ENCODE measurements around the gene CDC42EP5. TPM values are rescaled to one million over a fixed set of nuclear protein-coding genes. Genes with fewer than 3 reads are reported as not detected.
"Not testable (repeated sequence)": the region's sequence is repeated elsewhere in the genome, so short reads cannot be mapped to it uniquely, and the experiment has no call there.

CDC42EP5 gene
- total RNA-seq, 4 donors from 2014 or later: 10.8 to 27.1 (median 20.6) TPM

GRCh38 chr19:54506079-54506478 is 33.0 kb upstream of the CDC42EP5 start:
- Histone ChIP-seq H3K27ac (replicated peaks in 1 of 4) (no peak overlapping the region), H3K9me3 (no peaks in the 10 kb centered on the region), H3K4me1 (no peaks in the 10 kb centered on the region), H3K36me3 (no peaks in the 10 kb centered on the region), H3K27me3 (peaks cover 0 to 53% (median 0%) of the 10 kb centered on the region in 4 donors), H3K4me3 (no peak overlapping the region)
- intact Hi-C loops (cut with DNase I): no loop called here
- 89% methylated on average over 10 of the region's 10 CpGs for WGBS
- DNase-seq (ENCODE audit: extremely low spot score): no peak
- TF ChIP-seq, protein P1, sequence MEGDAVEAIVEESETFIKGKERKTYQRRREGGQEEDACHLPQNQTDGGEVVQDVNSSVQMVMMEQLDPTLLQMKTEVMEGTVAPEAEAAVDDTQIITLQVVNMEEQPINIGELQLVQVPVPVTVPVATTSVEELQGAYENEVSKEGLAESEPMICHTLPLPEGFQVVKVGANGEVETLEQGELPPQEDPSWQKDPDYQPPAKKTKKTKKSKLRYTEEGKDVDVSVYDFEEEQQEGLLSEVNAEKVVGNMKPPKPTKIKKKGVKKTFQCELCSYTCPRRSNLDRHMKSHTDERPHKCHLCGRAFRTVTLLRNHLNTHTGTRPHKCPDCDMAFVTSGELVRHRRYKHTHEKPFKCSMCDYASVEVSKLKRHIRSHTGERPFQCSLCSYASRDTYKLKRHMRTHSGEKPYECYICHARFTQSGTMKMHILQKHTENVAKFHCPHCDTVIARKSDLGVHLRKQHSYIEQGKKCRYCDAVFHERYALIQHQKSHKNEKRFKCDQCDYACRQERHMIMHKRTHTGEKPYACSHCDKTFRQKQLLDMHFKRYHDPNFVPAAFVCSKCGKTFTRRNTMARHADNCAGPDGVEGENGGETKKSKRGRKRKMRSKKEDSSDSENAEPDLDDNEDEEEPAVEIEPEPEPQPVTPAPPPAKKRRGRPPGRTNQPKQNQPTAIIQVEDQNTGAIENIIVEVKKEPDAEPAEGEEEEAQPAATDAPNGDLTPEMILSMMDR (IDR thresholded peaks at IDR 0.05): no peak
- no peak for TF ChIP-seq POLR2AphosphoS5 (IDR thresholded peaks at IDR 0.05)
- TF ChIP-seq POLR2A (IDR thresholded peaks at IDR 0.05; ENCODE audit: low read depth): no peak
- no peak for TF ChIP-seq EP300 (IDR thresholded peaks at IDR 0.05)

- 80% methylated on average over 4 of the region's 4 CpGs for WGBS
- H3K36me3 ChIP-seq; intact Hi-C loops (cut with DNase I); H3K9me3 ChIP-seq; H3K4me1 ChIP-seq; H3K27ac ChIP-seq (replicated peaks in 1 of 4); DNase-seq (ENCODE audit: extremely low spot score); H3K4me3 ChIP-seq: not testable (repeated sequence)
- H3K27me3 ChIP-seq: peaks cover 0 to 53% (median 0%) of the 10 kb centered on the region in 4 donors
Observed at GRCh38 chr19:54505542-54505941, 32.4 kb upstream of the CDC42EP5 start.

GRCh38 chr19:54502518-54503048 is 29.5 kb upstream of the CDC42EP5 start, which contains the start of gene LAIR2:
TSS of gene LAIR2 (plus strand) at chr19:54502831. CDS start at chr19:54502919, 88 bp downstream.
- WGBS: 61% methylated on average over 14 of the region's 14 CpGs
- TF ChIP-seq POLR2A (IDR thresholded peaks at IDR 0.05; ENCODE audit: low read depth): no peak
- TF ChIP-seq POLR2AphosphoS5 (IDR thresholded peaks at IDR 0.05): no peak
- no peak for TF ChIP-seq EP300 (IDR thresholded peaks at IDR 0.05)
- TF ChIP-seq, protein P1 (IDR thresholded peaks at IDR 0.05): no peak
- no peaks in the 10 kb centered on the region for H3K4me1 ChIP-seq
- H3K27ac ChIP-seq (replicated peaks in 1 of 4): no peak within 1 kb of the TSS
- peaks cover 0 to 42% (median 0%) of the 10 kb centered on the region in 4 donors for H3K27me3 ChIP-seq
- no peaks in the 10 kb centered on the region for H3K9me3 ChIP-seq
- no peak within 1 kb of the TSS for H3K4me3 ChIP-seq
- H3K36me3 ChIP-seq: no peaks in the 10 kb centered on the region
- intact Hi-C loops (cut with DNase I): no loop called here
- DNase-seq (ENCODE audit: extremely low spot score): no peak

- WGBS: 70% methylated on average over 8 of the region's 9 CpGs
- H3K4me3 ChIP-seq; intact Hi-C loops (cut with DNase I); DNase-seq (ENCODE audit: extremely low spot score); H3K4me1 ChIP-seq; H3K9me3 ChIP-seq; H3K27ac ChIP-seq (replicated peaks in 1 of 4); H3K36me3 ChIP-seq: not testable (repeated sequence)
- peaks cover 0 to 36% (median 0%) of the 10 kb centered on the region in 4 donors for H3K27me3 ChIP-seq
Observed at GRCh38 chr19:54498451-54498772, 25.3 kb upstream of the CDC42EP5 start.

DNA sequence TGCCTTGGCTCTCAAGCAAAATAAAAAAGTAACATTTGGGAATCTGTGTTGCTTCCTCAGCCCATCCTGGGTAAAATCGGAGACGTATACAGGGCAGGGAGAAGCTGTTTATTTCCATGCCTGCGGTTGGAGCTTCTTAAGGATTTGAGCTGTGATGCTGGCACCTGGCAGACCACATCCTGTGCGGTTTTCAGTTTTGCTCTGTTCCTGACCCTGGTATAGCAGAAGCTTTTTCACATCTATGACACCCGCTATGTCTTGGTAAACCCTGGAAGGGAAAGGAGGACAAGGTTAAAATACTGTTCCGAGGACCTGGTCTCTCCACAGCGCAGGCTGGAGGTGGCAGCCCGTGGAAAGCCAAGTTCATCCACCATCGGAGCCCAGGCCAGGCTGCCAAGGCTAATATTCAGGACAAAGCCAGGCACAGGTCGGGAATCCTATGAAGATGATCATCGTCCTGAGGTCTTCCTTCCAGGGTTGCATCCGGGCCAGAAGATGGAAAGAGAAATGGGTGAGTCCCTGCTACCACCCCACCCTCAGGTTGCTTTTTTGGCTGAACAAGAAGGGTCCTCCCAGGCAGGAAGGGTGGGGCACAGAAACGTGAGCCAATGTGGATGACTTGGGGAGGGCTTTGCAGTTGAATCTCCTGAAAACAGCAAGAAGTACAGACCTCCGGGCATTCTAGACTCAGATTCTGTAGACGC is 24.8 kb upstream of the CDC42EP5 start:
- H3K27ac ChIP-seq (replicated peaks in 1 of 4); H3K4me3 ChIP-seq; intact Hi-C loops (cut with DNase I); H3K4me1 ChIP-seq; DNase-seq (ENCODE audit: extremely low spot score); H3K36me3 ChIP-seq; H3K9me3 ChIP-seq: not testable (repeated sequence)
- WGBS: 81% methylated on average over 4 of the region's 15 CpGs
- H3K27me3 ChIP-seq: peaks cover 0 to 36% (median 0%) of the 10 kb centered on the region in 4 donors

- intact Hi-C loops (cut with DNase I); H3K4me1 ChIP-seq; H3K4me3 ChIP-seq; DNase-seq (ENCODE audit: extremely low spot score); H3K9me3 ChIP-seq; H3K36me3 ChIP-seq; H3K27ac ChIP-seq (replicated peaks in 1 of 4): not testable (repeated sequence)
- peaks cover 0 to 48% (median 0%) of the 10 kb centered on the region in 4 donors for H3K27me3 ChIP-seq
- 68% methylated on average over 5 of the region's 5 CpGs for WGBS
Observed at GRCh38 chr19:54495284-54495683, 22.2 kb upstream of the CDC42EP5 start.
